H1 (cell line): ENCODE measurements around the gene WNT2. TPM values are rescaled to one million over a fixed set of nuclear protein-coding genes. Genes with fewer than 3 reads are reported as not detected.

Experiments
- CTCF ChIA-PET: fragments of 300-600 bp; sonication (Branson Sonifier 250); formaldehyde crosslinking; loops from one replicate; lab custom pipeline; 2021; ENCODE audit not compliant: partially characterized antibody; lab: Charles Lee
- POLR2A ChIA-PET: fragments of 300-600 bp; sonication (Branson Sonifier 250); formaldehyde crosslinking; loops from one replicate; lab custom pipeline; 2021; ENCODE audit warnings: inconsistent platforms; ENCODE audit not compliant: partially characterized antibody; lab: Charles Lee
- DNase-seq, 2 experiments: peaks; one replicate each; pipeline versions ENCODE4 v3.0.0 to v3.0.0-alpha.2; 2010 to 2022; ENCODE audit warnings: low spot score in 2 of 2, low read depth in 1 of 2, mixed read lengths in 1 of 2
- FAIRE-seq: peaks from 2 replicates; lab custom pipeline; 2011; peaks lifted over from hg19 to GRCh38; lab: Jason Lieb, UNC
- H2AFZ ChIP-seq: 2 replicates; pipeline ENCODE4 v1.8.1; 2012; ENCODE audit warnings: low read length, inconsistent platforms
- H2AK5ac ChIP-seq: 2 replicates; pipeline ENCODE4 v1.6.1; 2013; ENCODE audit warnings: low read depth, low read length
- H2BK120ac ChIP-seq: replicated peaks from 2 replicates; pipeline ENCODE3; 2013; ENCODE audit warnings: low read depth, low read length, inconsistent platforms
- H2BK12ac ChIP-seq: 2 replicates; pipeline ENCODE4 v1.6.1; 2013; ENCODE audit warnings: low read depth, low read length
- H2BK15ac ChIP-seq: 2 replicates; pipeline ENCODE4 v1.6.1; 2013; ENCODE audit warnings: low read length
- H2BK20ac ChIP-seq: 2 replicates; pipeline ENCODE4 v1.6.1; 2013; ENCODE audit warnings: low read length
- H2BK5ac ChIP-seq: 2 replicates; pipeline ENCODE4 v1.6.1; 2013; ENCODE audit warnings: low read depth, low read length
- H3K14ac ChIP-seq: 2 replicates; pipeline ENCODE4 v1.6.1; 2013; ENCODE audit warnings: inconsistent platforms; ENCODE audit not compliant: insufficient read length
- H3K18ac ChIP-seq: 2 replicates; pipeline ENCODE4 v1.6.1; 2013; ENCODE audit warnings: low read length; ENCODE audit errors: extremely low read depth
- H3K23ac ChIP-seq: 2 replicates; pipeline ENCODE4 v1.6.1; 2013; ENCODE audit warnings: inconsistent platforms; ENCODE audit not compliant: insufficient read length
- H3K23me2 ChIP-seq: 2 replicates; pipeline ENCODE4 v1.6.1; 2013; ENCODE audit warnings: low read depth, low read length
- H3K27ac ChIP-seq: 2 replicates; pipeline ENCODE4 v1.6.1; 2011; ENCODE audit warnings: low read depth, low read length, inconsistent platforms
- H3K27me3 ChIP-seq, 4 experiments: replicated peaks in 1 of 4; 1 replicate in 1 of 4; 2 replicates in 3 of 4; pipeline versions ENCODE4 v1.6.1 to v1.8.1; 2011 to 2013; ENCODE audit warnings: low read length in 3 of 4, mild to moderate bottlenecking in 3 of 4, inconsistent platforms in 2 of 4, mixed read lengths in 2 of 4, moderate library complexity in 1 of 4; ENCODE audit not compliant: control insufficient read depth in 3 of 4, insufficient read depth in 3 of 4; ENCODE audit errors: extremely low read depth in 1 of 4
- H3K36me3 ChIP-seq, 4 experiments: 2 replicates each; pipeline versions ENCODE4 v1.6.1 to v1.8.1; 2011 to 2013; ENCODE audit warnings: mild to moderate bottlenecking in 4 of 4, low read length in 3 of 4, moderate library complexity in 2 of 4, control low read depth in 1 of 4, inconsistent platforms in 1 of 4; ENCODE audit not compliant: insufficient read depth in 4 of 4, control insufficient read depth in 2 of 4
- H3K4ac ChIP-seq: replicated peaks from 2 replicates; pipeline ENCODE3; 2013; ENCODE audit warnings: low read length, low read depth, mixed read lengths, inconsistent platforms; ENCODE audit not compliant: insufficient read length
- H3K4me1 ChIP-seq, 4 experiments: replicated peaks in 1 of 4; 1 replicate in 1 of 4; 2 replicates in 3 of 4; pipeline versions ENCODE4 v1.6.1 to v1.8.1; 2011 to 2013; ENCODE audit warnings: low read length in 3 of 4, inconsistent platforms in 2 of 4, mixed read lengths in 1 of 4; ENCODE audit not compliant: insufficient read depth in 4 of 4, control insufficient read depth in 3 of 4
- H3K4me2 ChIP-seq, 2 experiments: 2 replicates each; pipeline versions ENCODE4 v1.6.1 to v1.8.1; 2011 to 2013; ENCODE audit warnings: low read depth in 2 of 2, low read length in 2 of 2, control low read depth in 1 of 2, inconsistent platforms in 1 of 2, mild to moderate bottlenecking in 1 of 2; ENCODE audit not compliant: insufficient read depth in 1 of 2
- H3K4me3 ChIP-seq, 4 experiments: fragments of 200-600, 300-600 bp in 1 of 4; sonication (generic), shearing (Covaris generic), sonication (Bioruptor Twin) in 1 of 4; 2 replicates each; pipeline versions ENCODE4 v1.5.1 to v1.8.1; 2011 to 2016; ENCODE audit warnings: low read length in 4 of 4, low read depth in 3 of 4, control low read depth in 2 of 4, inconsistent platforms in 2 of 4, mild to moderate bottlenecking in 2 of 4, mixed read lengths in 1 of 4, moderate library complexity in 1 of 4; ENCODE audit not compliant: insufficient read depth in 2 of 4; ENCODE audit errors: extremely low read depth in 1 of 4
- H3K56ac ChIP-seq: replicated peaks from 2 replicates; pipeline ENCODE3; 2013; ENCODE audit warnings: low read depth, mild to moderate bottlenecking, mixed read lengths, low read length, inconsistent platforms; ENCODE audit not compliant: insufficient read length
- H3K79me1 ChIP-seq: 2 replicates; pipeline ENCODE4 v1.6.1; 2013; ENCODE audit warnings: low read depth, low read length, control low read depth
- H3K79me2 ChIP-seq, 2 experiments: 2 replicates each; pipeline versions ENCODE4 v1.6.1 to v1.8.1; 2012 to 2013; ENCODE audit warnings: low read length in 2 of 2, mild to moderate bottlenecking in 2 of 2, inconsistent platforms in 1 of 2; ENCODE audit not compliant: insufficient read depth in 2 of 2, control insufficient read depth in 1 of 2
- H3K9ac ChIP-seq, 4 experiments: replicated peaks in 1 of 4; 1 replicate in 1 of 4; 2 replicates in 3 of 4; pipeline versions ENCODE4 v1.6.1 to v1.8.1; 2011 to 2013; ENCODE audit warnings: low read depth in 3 of 4, low read length in 3 of 4, control low read depth in 2 of 4, mild to moderate bottlenecking in 2 of 4, moderate library complexity in 2 of 4, inconsistent platforms in 1 of 4; ENCODE audit errors: extremely low read depth in 1 of 4
- H3K9me3 ChIP-seq, 2 experiments: 2 replicates each; pipeline versions ENCODE4 v1.6.1 to v1.8.1; 2012 to 2013; ENCODE audit warnings: mild to moderate bottlenecking in 2 of 2, moderate library complexity in 2 of 2, control low read depth in 1 of 2, inconsistent platforms in 1 of 2, low read depth in 1 of 2, low read length in 1 of 2, mixed read lengths in 1 of 2; ENCODE audit not compliant: insufficient read depth in 2 of 2
- H4K20me1 ChIP-seq, 2 experiments: replicated peaks in 1 of 2; 2 replicates each; pipeline versions ENCODE3 to v1.8.1; 2011 to 2013; ENCODE audit warnings: inconsistent platforms in 2 of 2, low read length in 2 of 2, mild to moderate bottlenecking in 1 of 2; ENCODE audit not compliant: insufficient read depth in 2 of 2, control insufficient read depth in 1 of 2
- H4K5ac ChIP-seq: 2 replicates; pipeline ENCODE4 v1.6.1; 2013; ENCODE audit warnings: low read length, low read depth, mixed read lengths, inconsistent platforms; ENCODE audit not compliant: insufficient read length
- H4K8ac ChIP-seq: 2 replicates; pipeline ENCODE4 v1.8.0; 2013; ENCODE audit warnings: mild to moderate bottlenecking, moderate library complexity, low read length, inconsistent platforms; ENCODE audit not compliant: insufficient read depth; ENCODE audit errors: extremely low read depth
- H4K91ac ChIP-seq: replicated peaks from 2 replicates; pipeline ENCODE3; 2013; ENCODE audit warnings: low read length, mixed read lengths, inconsistent platforms; ENCODE audit not compliant: insufficient read length
- ASH2L ChIP-seq: fragments of 200-600, 300-600 bp; sonication (generic); IDR thresholded peaks from one replicate; pipeline ENCODE4 v1.7.1; 2017; ENCODE audit warnings: low read length
- BCL11A ChIP-seq, 2 experiments: IDR thresholded peaks; one replicate each; pipeline ENCODE4 v1.6.1; 2011; ENCODE audit warnings: low read depth in 2 of 2, low read length in 2 of 2, mild to moderate bottlenecking in 2 of 2
- CREB1 ChIP-seq: IDR thresholded peaks from 2 replicates; pipeline ENCODE4 v1.6.1; 2012; ENCODE audit warnings: inconsistent platforms
- EGR1 ChIP-seq: IDR thresholded peaks from 2 replicates; pipeline ENCODE4 v1.6.1; 2011; ENCODE audit warnings: low read depth, low read length, borderline replicate concordance
- FOSL1 ChIP-seq: IDR thresholded peaks from 2 replicates; pipeline ENCODE4 v1.6.1; 2011; ENCODE audit warnings: mild to moderate bottlenecking, low read depth, low read length, moderate library complexity; ENCODE audit not compliant: insufficient read depth
- JUND ChIP-seq: IDR thresholded peaks from 2 replicates; pipeline ENCODE4 v1.6.1; 2011; ENCODE audit warnings: mild to moderate bottlenecking, improper control_type of control experiment, low read length
- KDM1A ChIP-seq: fragments of 200-600, 300-600 bp; sonication (generic); IDR thresholded peaks from 2 replicates; pipeline ENCODE4 v1.7.1; 2016; ENCODE audit warnings: mild to moderate bottlenecking, low read length, borderline replicate concordance
- KDM4A ChIP-seq: IDR thresholded peaks from one replicate; pipeline ENCODE4 v1.7.1; 2012; ENCODE audit warnings: low read depth, mild to moderate bottlenecking, moderate library complexity, low read length, inconsistent platforms; ENCODE audit not compliant: severe bottlenecking
- KDM5A ChIP-seq: fragments of 200-600 bp; IDR thresholded peaks from 2 replicates; pipeline ENCODE4 v1.7.1; 2012; ENCODE audit warnings: mild to moderate bottlenecking, low read length, inconsistent platforms, mixed read lengths
- NRF1 ChIP-seq: IDR thresholded peaks from 2 replicates; pipeline ENCODE4 v1.6.1; 2011; ENCODE audit warnings: mild to moderate bottlenecking, low read depth, low read length, improper control_type of control experiment
- POLR2AphosphoS5 ChIP-seq: IDR thresholded peaks from 2 replicates; pipeline ENCODE4 v1.6.1; 2011; ENCODE audit warnings: low read depth, low read length
- POU5F1 ChIP-seq: IDR thresholded peaks from 2 replicates; pipeline ENCODE4 v1.6.1; 2011; ENCODE audit warnings: low read depth, mild to moderate bottlenecking, low read length, moderate library complexity
- RBBP5 ChIP-seq: IDR thresholded peaks from 2 replicates; pipeline ENCODE4 v1.7.1; 2012; ENCODE audit warnings: low read depth, mild to moderate bottlenecking, inconsistent platforms, low read length, moderate library complexity, borderline replicate concordance
- RNF2 ChIP-seq: fragments of 200-900, 300-1000 bp; sonication (generic); IDR thresholded peaks from 2 replicates; pipeline ENCODE4 v1.7.1; 2016; ENCODE audit warnings: borderline replicate concordance, low read depth, mild to moderate bottlenecking, antibody characterized with exemption, low read length; ENCODE audit not compliant: poor library complexity, severe bottlenecking; ENCODE audit errors: missing control alignments
- SAP30 ChIP-seq: fragments of 300-600 bp; sonication (generic); IDR thresholded peaks from 2 replicates; pipeline ENCODE4 v1.7.1; 2012; ENCODE audit warnings: low read length, moderate library complexity, mild to moderate bottlenecking, inconsistent platforms; ENCODE audit not compliant: insufficient read depth, insufficient replicate concordance
- WGBS, 2 experiments: shearing (Covaris generic) in 1 of 2; methylation state at CpG; one replicate each; pipeline versions ENCODE4 v1.1.6 to v1.1.7; 2013 to 2015; ENCODE audit warnings: low lambda C conversion rate in 2 of 2, mixed read lengths in 2 of 2, inconsistent platforms in 1 of 2, low coverage in 1 of 2, missing lambda C conversion rate in 1 of 2; ENCODE audit not compliant: insufficient replicate concordance in 2 of 2, insufficient coverage in 1 of 2, insufficient read length in 1 of 2; ENCODE audit errors: extremely low coverage in 1 of 2, missing lambda C conversion rate in 1 of 2; 5-methylcytosine and 5-hydroxymethylcytosine counted together
- polyA plus RNA-seq, 7 experiments: library from polyadenylated mRNA; depleted of rRNA in 3 of 7; stranded (reverse) in 5 of 7; unstranded in 2 of 7; fragments of >200 nt in 5 of 7; fragments of 200-250 nt in 2 of 7; gene quantifications; 1 replicate in 5 of 7; 2 replicates in 1 of 7; 4 replicates in 1 of 7; pipeline versions ENCODE4 v1.2.1 to v1.2.3, GENCODE V29; 2011 to 2013; ENCODE audit warnings: missing spikeins in 2 of 7, mixed read lengths in 2 of 7
- total RNA-seq: library from RNA; stranded (reverse); fragmentation: NEBNext Ultra II Directional; extraction: Animal tissue kit (Norgen Biotek cat#: 25700); gene quantifications from 2 replicates; pipeline ENCODE4 v1.2.1, GENCODE V29; 2021

Gene WNT2
- total and polyA plus RNA-seq, 2 of the 8 experiments (the other 6 are each of a cell fraction or from before 2014, with no cell fraction given), result not detected

- H4K5ac ChIP-seq, result no peak overlapping the region
- H4K20me1 ChIP-seq, result no peaks in the 10 kb centered on the region
- no peak overlapping the region for H2AFZ ChIP-seq
- WGBS, 2 experiments, result 92% methylated on average over 7 of the region's 7 CpGs; no CpG with 5 or more reads in 1 of the 2 experiments
- no peak overlapping the region for H4K91ac ChIP-seq
- H2BK12ac ChIP-seq, result no peak overlapping the region
- H3K4me2 ChIP-seq, result no peak overlapping the region
- no peak overlapping the region for H3K4ac ChIP-seq
- H2BK20ac ChIP-seq, result no peak overlapping the region
- no peaks in the 10 kb centered on the region for H3K9me3 ChIP-seq
- H3K27me3 ChIP-seq, result no peaks in the 10 kb centered on the region
- H3K56ac ChIP-seq, result no peak overlapping the region
- no peak overlapping the region for H2BK120ac ChIP-seq
- H3K14ac ChIP-seq, result no peak overlapping the region
- H2BK5ac ChIP-seq, result no peak overlapping the region
- no peaks in the 10 kb centered on the region for H3K79me1 ChIP-seq
- DNase-seq, result no peak
- H3K4me3 ChIP-seq, result no peak overlapping the region
- no peaks in the 10 kb centered on the region for H3K23me2 ChIP-seq
- H4K8ac ChIP-seq, result no peak overlapping the region
- H3K4me1 ChIP-seq, result no peaks in the 10 kb centered on the region
- no peak overlapping the region for H3K27ac ChIP-seq
- ChIA-PET CTCF (interaction anchor here (0.6 to 1.0 kb wide), 3 partner anchors 13 to 58 kb away, joined by 3 to 4 read pairs (median 4); no protein-coding TSS in a partner anchor), POLR2A (no interaction called here)
- H3K79me2 ChIP-seq, result no peaks in the 10 kb centered on the region
- H3K9ac ChIP-seq, result no peak overlapping the region
- no peaks in the 10 kb centered on the region for H3K36me3 ChIP-seq
- no peak overlapping the region for H2AK5ac ChIP-seq
- no peak overlapping the region for H3K23ac ChIP-seq
- no peak for FAIRE-seq
- no peak overlapping the region for H3K18ac ChIP-seq
- H2BK15ac ChIP-seq, result no peak overlapping the region
- TF ChIP-seq POU5F1 (no peak), RBBP5 (no peak), FOSL1 (no peak), POLR2AphosphoS5 (no peak), EGR1 (no peak), CREB1 (no peak), BCL11A (IDR thresholded peaks at IDR 0.05; ENCODE audit: low read depth in 2 of 2, low read length in 2 of 2) (no peak), ASH2L (no peak), KDM4A (no peak), KDM5A (no peak), JUND (no peak), SAP30 (no peak), KDM1A (no peak), NRF1 (no peak), RNF2 (no peak)
Measured at GRCh38 chr7:117238472-117238871, 84.4 kb downstream of the WNT2 start.
